Right lobe of liver (tissue), 6 donors: ENCODE data around the gene B4GALNT1. TPM values are rescaled to one million over a fixed set of nuclear protein-coding genes. Genes with fewer than 3 reads are reported as not detected.
"Not testable (repeated sequence)": the region's sequence is repeated elsewhere in the genome, so short reads cannot be mapped to it uniquely, and the experiment has no call there.

Experiments
- ATAC-seq, 4 donors: fragments of 200-7000 bp; cut with Tn5 transposase; one replicate each; pipeline ENCODE4 v1.9.1; 2020; ENCODE audit warnings: mild to moderate bottlenecking in 4 of 4, moderate library complexity in 4 of 4
- DNase-seq, 3 donors: peaks; one replicate each; pipeline ENCODE4 v3.0.0-alpha.2; 2020
- H3K27ac ChIP-seq, 3 donors: fragments of 200-600 bp; one replicate each; pipeline ENCODE4 v1.8.0; 2022
- H3K27me3 ChIP-seq, 2 donors: fragments of 200-600 bp; one replicate each; pipeline ENCODE4 v1.8.0; 2022
- H3K36me3 ChIP-seq, 4 donors: fragments of 200-600 bp; sonication (generic) in 1 of 4; one replicate each; pipeline versions ENCODE4 v1.5.1 to v1.8.0; 2017 to 2022; ENCODE audit warnings: control low read depth in 1 of 4
- H3K4me1 ChIP-seq, 4 donors: fragments of 200-600 bp; sonication (generic) in 1 of 4; one replicate each; pipeline versions ENCODE4 v1.5.1 to v1.8.0; 2017 to 2022; ENCODE audit warnings: control low read depth in 1 of 4
- H3K4me3 ChIP-seq, 3 donors: fragments of 200-600 bp; one replicate each; pipeline ENCODE4 v1.8.0; 2022
- H3K9me3 ChIP-seq, 4 donors: fragments of 200-600 bp; sonication (generic) in 1 of 4; one replicate each; pipeline versions ENCODE4 v1.5.1 to v1.8.0; 2017 to 2022; ENCODE audit warnings: control low read depth in 1 of 4
- POLR2A ChIP-seq: fragments of 450-650 bp; IDR thresholded peaks from one replicate; pipeline ENCODE4 v1.6.1; 2017; ENCODE audit warnings: antibody characterized with exemption, mild to moderate bottlenecking
- WGBS: methylation state at CpG from one replicate; pipeline ENCODE4 v1.1.6; 2018; ENCODE audit warnings: low coverage, low lambda C conversion rate; ENCODE audit not compliant: insufficient coverage; ENCODE audit errors: missing lambda C conversion rate; 5-methylcytosine and 5-hydroxymethylcytosine counted together
- intact Hi-C, 2 donors: fragments of 100-400 bp; cut with DNase I; formaldehyde crosslinking; loops; one replicate each; pipeline versions ENCODE4 v1.11.2 to v1.14.1; 2022
- total RNA-seq, 6 experiments: library from RNA; depleted of rRNA in 2 of 6; stranded (reverse); fragments of >200 nt in 2 of 6; fragmentation: NEBNext Ultra II Directional in 3 of 6; extraction: Animal tissue kit (Norgen Biotek cat#: 25700) in 3 of 6; gene quantifications; one replicate each; pipeline versions ENCODE4 v1.1.0 to v1.2.4, GENCODE V29; 2016 to 2023
- TF ChIP-seq, protein P1 (sequence below), 4 donors: fragments of 200-600 bp in 3 of 4; fragments of 450-650 bp in 1 of 4; IDR thresholded peaks; one replicate each; pipeline versions ENCODE4 v1.5.1 to v1.8.0; 2016 to 2022; ENCODE audit warnings: antibody characterized with exemption in 4 of 4, mild to moderate bottlenecking in 2 of 4
- donor health status: DM: no; HTN: yes; CAD: no.
- donor health status: DM: no; HTN: no; CAD: no.
- donor health status: DM: no; HTN: no; CAD: no.
- donor health status: DM: no; HTN: yes; CAD: no.
- donor health status: DM: no; HTN: yes; CAD: no.

Gene B4GALNT1
- total RNA-seq, 6 experiments from 2014 or later: 0.44 to 3.6 (median 0.78) TPM

- DNase-seq: no peak
- TF ChIP-seq POLR2A: no peak
- TF ChIP-seq, protein P1, sequence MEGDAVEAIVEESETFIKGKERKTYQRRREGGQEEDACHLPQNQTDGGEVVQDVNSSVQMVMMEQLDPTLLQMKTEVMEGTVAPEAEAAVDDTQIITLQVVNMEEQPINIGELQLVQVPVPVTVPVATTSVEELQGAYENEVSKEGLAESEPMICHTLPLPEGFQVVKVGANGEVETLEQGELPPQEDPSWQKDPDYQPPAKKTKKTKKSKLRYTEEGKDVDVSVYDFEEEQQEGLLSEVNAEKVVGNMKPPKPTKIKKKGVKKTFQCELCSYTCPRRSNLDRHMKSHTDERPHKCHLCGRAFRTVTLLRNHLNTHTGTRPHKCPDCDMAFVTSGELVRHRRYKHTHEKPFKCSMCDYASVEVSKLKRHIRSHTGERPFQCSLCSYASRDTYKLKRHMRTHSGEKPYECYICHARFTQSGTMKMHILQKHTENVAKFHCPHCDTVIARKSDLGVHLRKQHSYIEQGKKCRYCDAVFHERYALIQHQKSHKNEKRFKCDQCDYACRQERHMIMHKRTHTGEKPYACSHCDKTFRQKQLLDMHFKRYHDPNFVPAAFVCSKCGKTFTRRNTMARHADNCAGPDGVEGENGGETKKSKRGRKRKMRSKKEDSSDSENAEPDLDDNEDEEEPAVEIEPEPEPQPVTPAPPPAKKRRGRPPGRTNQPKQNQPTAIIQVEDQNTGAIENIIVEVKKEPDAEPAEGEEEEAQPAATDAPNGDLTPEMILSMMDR (IDR thresholded peaks at IDR 0.05): no peak
- no peak for ATAC-seq
- Histone ChIP-seq H3K27me3 (no peaks in the 10 kb centered on the region), H3K27ac (no peak overlapping the region), H3K36me3 (no peaks in the 10 kb centered on the region), H3K4me3 (no peak overlapping the region), H3K4me1 (peaks cover 0 to 11% (median 2%) of the 10 kb centered on the region in 4 donors), H3K9me3 (no peaks in the 10 kb centered on the region)
- 78% methylated on average over 5 of the region's 23 CpGs for WGBS
- intact Hi-C loops: no loop called here
Measured at GRCh38 chr12:57655541-57656240, 22.7 kb upstream of the B4GALNT1 start.

DNA sequence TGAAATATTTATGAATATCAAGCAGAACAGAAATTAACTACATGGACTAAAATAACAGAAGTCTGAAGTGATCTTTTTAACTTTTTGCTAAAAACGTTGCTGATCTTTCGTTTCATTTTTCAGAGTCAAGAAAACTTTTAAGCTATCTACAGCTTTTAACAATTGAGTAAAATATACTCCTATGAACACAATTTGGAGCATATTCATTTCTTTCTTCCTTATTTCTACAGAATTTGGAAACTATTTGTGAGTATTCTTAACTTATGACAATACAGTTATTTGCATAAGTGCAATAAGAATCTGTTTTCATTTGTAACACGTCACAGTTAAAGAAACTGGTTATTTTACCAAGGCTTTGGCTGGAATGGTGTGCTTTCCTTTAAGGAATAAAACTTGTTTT, 21.0 kb upstream of the B4GALNT1 start:
- ATAC-seq: no peak
- Histone ChIP-seq H3K9me3 (no peaks in the 10 kb centered on the region), H3K36me3 (no peaks in the 10 kb centered on the region), H3K27ac (no peak overlapping the region), H3K4me3 (no peak overlapping the region), H3K27me3 (no peaks in the 10 kb centered on the region), H3K4me1 (peaks cover 0 to 11% (median 2%) of the 10 kb centered on the region in 4 donors)
- 47% methylated on average over 3 of the region's 3 CpGs for WGBS
- intact Hi-C loops: no loop called here
- DNase-seq: no peak
- TF ChIP-seq, protein P1 (IDR thresholded peaks at IDR 0.05): no peak
- no peak for TF ChIP-seq POLR2A

GRCh38 chr12:57646659-57647049, 13.7 kb upstream of the B4GALNT1 start:
- intact Hi-C loops, ATAC-seq: not testable (repeated sequence)
- 90% methylated on average over 6 of the region's 15 CpGs for whole genome bisulfite sequencing

DNA sequence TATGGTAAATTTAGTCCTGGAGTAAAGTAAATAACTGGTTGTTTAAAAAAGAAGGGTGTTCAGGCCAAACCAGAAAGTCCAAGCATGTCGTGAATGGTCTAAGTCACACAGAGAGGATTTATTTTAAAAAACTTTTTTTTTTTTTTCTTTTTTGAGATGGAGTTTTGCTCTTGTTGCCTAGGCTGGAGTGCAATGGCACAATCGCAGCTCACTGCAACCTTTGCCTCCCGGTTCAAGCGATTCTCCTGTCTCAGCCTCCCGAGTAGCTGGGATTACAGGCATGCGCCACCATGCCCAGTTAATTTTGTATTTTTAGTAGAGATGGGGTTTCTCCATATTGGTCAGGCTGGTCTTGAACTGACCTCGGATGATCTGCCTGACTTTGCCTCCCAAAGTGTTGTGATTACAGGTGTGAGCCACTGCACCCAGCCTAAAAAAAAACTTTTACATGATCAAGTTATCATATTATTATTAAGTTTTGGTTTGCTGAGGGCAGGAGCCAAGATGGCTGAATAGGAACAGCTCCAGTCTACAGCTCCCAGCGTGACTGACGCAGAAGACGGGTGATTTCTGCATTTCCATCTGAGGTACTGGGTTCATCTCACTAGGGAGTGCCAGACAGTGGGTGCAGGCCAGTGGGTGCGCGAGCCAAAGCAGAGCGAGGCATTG, 13.1 kb upstream of the B4GALNT1 start:
- H3K4me1 ChIP-seq, H3K9me3 ChIP-seq, H3K27ac ChIP-seq, H3K4me3 ChIP-seq, intact Hi-C loops, ATAC-seq, H3K36me3 ChIP-seq, DNase-seq, H3K27me3 ChIP-seq: not testable (repeated sequence)
- WGBS: 56% methylated on average over 10 of the region's 13 CpGs

More at GRCh38 chr12:57646659-57647049, 13.7 kb upstream of the B4GALNT1 start:
- not testable (repeated sequence) for H3K27me3 ChIP-seq, H3K4me3 ChIP-seq, H3K27ac ChIP-seq, DNase-seq, H3K4me1 ChIP-seq, H3K36me3 ChIP-seq, H3K9me3 ChIP-seq

DNA sequence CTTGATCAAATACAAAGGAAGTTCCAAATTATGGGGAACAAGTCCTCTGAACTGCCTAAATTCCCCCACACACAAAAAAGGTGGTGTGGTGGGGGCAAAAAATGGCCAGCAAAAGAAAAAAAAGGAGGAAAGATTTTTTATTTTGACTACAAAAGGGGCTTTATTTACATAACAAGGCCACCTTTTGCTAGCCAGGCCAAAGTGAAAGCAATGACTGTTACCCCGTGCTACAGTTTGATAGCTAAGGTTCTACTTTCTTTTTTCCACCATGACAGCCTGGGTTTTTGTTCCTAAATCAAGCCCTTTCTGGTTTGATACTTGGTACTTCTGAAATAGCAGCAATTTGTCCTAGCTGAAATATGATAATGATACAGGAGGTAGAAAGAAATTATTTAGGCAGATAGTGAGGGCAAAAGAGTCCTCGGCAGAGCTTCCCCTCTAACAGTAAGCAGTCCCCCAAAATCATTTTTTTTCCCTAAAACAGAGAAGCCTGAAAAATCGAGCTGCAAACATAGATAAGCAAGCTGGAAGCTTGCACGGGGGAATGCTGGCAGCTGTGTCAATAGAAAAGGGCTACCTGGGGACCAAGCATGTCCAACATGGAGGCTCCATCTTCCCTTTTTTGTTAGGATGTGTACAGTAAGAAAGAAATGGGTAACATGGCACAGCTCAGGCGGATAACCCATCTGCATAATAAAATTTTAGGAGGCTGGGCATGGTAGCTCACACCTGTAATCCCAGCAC, 8.9 kb upstream of the B4GALNT1 start:
- Histone ChIP-seq H3K27me3 (no peaks in the 10 kb centered on the region), H3K27ac (no peak overlapping the region), H3K4me3 (no peak overlapping the region), H3K9me3 (no peaks in the 10 kb centered on the region), H3K4me1 (no peaks in the 10 kb centered on the region), H3K36me3 (no peaks in the 10 kb centered on the region)
- intact Hi-C loops: no loop called here
- 24% methylated on average over 4 of the region's 5 CpGs for WGBS
- DNase-seq (no peak), ATAC-seq (no peak)
- TF ChIP-seq, protein P1 (IDR thresholded peaks at IDR 0.05): no peak
- no peak for TF ChIP-seq POLR2A
